Esophagus mucosa (tissue), 1 donor: Measurements from ENCODE around the gene ADAM12. TPM values are rescaled to one million over a fixed set of nuclear protein-coding genes. Genes with fewer than 3 reads are reported as not detected.

ENCODE experiments used
- ATAC-seq: fragments of 200-7000 bp; cut with Tn5 transposase; one replicate; pipeline ENCODE4 v1.9.1; 2020
- total RNA-seq: library from RNA; stranded (reverse); gene quantifications from one replicate; pipeline ENCODE4 v1.2.4, GENCODE V29; 2023
- donor health status: DM: yes; HTN: yes; CAD: no.

Gene ADAM12
- total RNA-seq, 1 donor from 2014 or later, result 0.64 TPM

GRCh38 chr10:126234630-126235029 lies 153.6 kb downstream of the ADAM12 start:
- ATAC-seq, result no peak

GRCh38 chr10:126233182-126234148 lies 154.8 kb downstream of the ADAM12 start:
- ATAC-seq, result no peak

DNA sequence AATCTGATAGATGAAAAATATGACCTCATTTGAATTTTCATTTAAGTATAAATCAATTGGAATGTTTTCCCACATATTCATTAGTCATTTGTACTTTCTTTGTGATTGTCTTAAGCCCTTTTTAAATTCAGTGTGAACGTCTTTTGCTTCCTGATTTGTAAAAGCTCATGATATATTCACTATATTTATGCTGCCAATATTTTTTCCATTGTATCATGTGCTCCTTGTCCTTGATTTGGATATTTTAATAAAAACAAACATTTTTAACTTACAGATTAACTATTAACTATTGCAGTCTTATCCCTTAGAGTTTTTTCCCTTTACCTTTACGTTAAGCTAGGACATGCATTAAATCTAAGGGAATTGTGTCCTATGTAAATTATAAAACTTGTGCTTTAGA lies 157.7 kb downstream of the ADAM12 start:
- ATAC-seq, result no peak

- no peak for ATAC-seq
Measured at GRCh38 chr10:126229686-126230085, 158.6 kb downstream of the ADAM12 start.

- no peak for ATAC-seq
Measured at GRCh38 chr10:126227762-126228134, 160.5 kb downstream of the ADAM12 start.

GRCh38 chr10:126226988-126227761 lies 161.1 kb downstream of the ADAM12 start:
- no peak for ATAC-seq

DNA sequence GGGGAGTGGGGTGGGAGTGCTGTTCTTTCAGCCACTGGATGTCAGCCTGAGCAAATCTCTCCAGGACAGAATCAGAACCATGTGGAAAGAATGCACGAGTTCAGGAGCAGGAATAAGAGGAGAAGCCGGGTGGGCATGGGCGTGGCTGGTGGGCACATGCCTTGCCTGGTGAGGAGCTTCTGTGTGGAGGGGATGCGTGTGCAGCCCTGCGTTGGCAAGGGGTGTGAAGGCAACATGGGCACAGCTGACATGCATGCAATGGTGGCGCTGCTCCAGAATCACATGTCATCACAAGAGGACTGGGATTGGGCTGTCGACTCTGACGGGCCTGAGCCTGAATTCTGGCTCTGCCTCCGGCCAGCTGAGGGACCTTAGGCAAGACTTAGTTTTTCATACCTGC lies 162.1 kb downstream of the ADAM12 start:
- ATAC-seq, result no peak

DNA sequence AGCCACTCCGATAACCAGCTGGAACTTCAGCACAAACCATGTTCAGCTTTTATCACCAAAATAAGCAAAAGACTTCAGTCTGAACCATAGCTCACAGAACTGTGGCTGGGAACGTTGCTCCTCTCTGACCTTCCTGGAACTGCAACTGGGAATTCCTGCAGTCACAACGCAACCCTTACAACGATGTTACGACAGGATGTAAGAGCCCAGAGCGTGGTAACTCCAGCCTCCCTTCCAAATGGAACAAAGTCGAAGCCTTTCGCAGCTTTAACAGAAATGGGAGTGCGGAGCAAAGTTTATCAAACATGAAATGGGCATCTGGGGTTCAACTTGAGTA lies 162.6 kb downstream of the ADAM12 start:
- ATAC-seq, result no peak

DNA sequence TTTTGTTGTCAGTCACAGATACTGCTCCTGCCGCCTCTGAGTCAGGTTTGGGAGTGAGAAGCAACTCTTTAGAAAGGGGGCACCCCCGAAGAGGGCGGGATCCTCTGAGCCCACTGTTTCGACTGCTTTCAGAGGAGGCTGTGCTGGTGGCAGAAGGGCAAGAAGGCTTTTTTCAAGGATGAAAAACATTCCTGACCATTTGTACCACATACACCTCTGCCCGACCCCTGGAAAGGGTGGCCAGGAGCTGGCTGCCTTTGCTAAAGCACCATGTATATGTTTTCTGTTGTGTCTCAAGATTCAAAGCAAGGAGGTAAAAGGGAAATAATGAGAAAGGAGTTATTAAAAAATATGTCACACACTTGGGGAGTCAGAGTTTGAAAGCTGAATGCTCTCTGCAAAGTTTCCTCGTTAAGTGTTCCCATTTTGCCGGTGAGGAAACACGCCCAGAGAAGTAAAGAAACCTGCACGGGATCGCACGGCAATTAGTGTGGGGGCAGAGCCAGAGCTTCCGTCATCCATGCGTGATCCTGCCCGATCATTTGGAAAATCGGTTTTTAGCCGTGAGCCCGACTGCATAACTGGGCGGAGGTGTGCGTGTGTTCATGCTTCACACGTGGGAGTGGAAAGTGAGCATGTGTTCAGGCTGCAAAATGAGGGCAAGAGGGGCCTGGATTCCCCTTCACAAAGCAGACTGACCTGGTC lies 163.2 kb downstream of the ADAM12 start:
- no peak for ATAC-seq

- ATAC-seq, result no peak
Measured at GRCh38 chr10:126223512-126224067, 164.7 kb downstream of the ADAM12 start.

- no peak for ATAC-seq
Measured at GRCh38 chr10:126222736-126223511, 165.4 kb downstream of the ADAM12 start.

GRCh38 chr10:126221874-126222273 lies 166.4 kb downstream of the ADAM12 start:
- ATAC-seq, result no peak

DNA sequence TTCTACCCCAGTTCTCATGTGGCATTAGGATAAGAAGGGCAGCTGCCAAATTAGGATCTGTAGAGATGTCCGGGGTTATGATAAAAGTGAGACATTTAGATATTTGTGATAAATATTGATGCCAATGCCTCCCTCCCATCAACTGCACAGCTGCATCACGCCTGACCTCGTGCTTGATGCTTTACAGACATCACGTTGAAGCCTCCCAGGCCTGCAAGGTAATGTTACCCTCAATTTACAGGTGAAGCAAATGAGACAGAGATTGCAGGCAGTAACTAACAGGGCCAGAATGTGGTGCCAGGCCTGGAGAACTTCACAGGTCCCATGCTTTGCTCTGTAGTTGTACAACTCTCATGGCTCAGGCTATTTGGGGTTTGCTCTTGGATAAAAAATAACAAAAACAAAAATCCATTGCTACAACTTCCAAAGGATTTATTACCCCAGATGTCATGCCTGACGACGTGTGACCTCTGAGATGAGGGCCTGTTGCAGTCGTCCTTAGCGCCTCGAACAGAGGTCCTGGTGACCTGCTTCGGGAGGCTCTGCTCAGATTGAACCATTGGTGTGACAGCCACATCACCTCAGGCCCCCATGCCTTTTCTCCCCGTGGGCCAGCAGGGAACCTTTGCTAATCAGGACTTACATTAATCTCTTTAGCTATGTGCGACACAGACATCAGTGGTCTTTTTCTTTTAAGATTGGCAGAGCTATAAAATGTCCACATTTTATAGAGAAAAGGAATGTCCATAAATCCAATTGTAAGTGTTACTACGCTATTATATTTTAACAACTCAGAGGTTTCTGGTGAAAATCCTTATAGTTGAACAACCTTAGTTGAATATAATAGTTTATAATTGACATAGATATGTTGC lies 169.3 kb downstream of the ADAM12 start:
- ATAC-seq, result no peak

DNA sequence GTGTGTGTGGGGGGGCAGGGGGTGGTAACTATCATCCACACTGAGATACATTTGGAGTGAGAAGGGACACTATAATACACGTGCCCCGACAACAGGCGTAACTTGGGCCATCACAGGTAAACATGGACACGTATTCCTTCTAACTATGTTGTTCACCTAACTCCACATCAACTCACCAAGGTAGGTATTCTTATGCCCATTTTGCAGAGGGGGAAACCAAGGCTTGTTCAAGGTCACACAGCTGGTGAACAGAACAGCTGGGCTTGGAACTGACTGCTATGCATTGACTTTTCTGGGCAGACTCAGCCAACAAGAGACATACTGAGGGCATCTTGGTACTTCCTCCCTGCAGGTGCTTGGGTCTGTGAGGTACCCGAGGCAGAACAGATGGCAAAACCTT lies 170.1 kb downstream of the ADAM12 start:
- ATAC-seq, result no peak

DNA sequence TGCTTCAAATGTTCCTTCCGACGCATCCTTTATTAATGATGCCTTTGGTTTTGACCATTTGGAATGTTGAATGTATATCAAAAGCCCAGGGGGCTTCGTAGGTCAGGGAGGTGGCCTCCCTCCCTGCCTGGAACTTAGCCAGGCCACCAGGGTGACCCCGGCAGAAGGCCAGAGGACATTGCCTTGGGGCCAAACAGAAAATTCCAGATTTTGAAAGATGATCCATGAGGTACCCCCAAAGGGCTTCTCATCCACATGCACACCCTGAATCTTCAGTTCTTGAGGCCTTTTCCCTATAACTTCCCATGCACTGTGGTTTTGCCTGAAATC lies 171.7 kb downstream of the ADAM12 start:
- no peak for ATAC-seq

- ATAC-seq, result no peak
Measured at GRCh38 chr10:126215746-126216631, 172.3 kb downstream of the ADAM12 start.

DNA sequence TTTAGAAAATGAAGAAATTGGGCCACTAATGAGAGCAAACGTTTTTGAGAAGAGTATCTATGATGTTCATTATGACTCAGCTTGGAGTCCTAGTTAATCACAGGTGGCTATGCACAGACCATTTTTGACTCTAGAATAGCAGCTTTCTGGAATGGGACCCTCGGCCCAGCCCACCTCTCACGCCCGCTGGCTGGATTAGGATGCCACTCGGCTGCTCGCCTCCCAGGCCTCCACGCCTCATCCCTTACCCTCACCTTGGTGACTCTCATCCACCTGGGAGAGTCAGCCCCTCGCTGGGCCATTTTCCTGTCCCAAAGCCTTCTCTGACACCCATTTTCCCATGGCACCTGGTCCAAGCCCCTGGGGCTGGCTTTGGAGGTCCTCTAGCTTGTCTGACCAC lies 173.6 kb downstream of the ADAM12 start:
- no peak for ATAC-seq

DNA sequence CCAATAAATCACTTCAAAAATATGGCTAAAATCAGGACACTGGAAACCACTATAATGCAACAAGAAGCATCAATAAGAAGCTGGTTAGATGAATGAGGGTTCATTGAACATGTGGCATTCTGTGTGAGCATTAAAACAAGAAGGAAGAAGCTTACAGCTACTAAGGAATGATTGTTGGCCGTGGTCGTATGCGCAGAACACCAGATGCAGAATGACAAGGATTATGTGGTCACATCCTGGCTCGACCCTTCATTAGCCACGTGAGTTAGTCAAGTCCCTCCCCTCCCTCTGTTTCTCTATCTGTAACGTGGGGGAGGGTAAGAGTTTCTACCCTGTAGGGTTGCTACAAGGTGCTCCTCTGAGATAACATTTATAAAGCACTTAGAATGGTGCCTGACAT lies 174.3 kb downstream of the ADAM12 start:
- ATAC-seq, result no peak

DNA sequence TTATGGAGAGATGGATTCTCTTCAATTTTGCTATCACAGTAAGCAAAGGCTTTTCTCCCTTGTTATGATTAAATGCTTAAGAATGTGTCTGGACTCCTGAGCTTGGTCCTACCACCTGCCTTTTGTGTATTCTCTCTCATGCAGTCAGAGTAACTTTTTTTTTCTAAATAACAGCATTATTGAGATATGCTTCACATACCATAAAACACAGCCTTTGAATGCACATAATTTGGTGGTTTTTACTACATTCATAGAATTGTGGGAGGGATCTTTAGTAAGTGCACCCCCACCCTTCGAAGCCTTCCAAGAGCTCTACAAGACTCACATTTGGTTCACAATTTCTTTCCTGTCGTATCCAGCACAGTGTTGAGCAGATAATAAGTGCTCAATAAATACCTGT lies 175.5 kb downstream of the ADAM12 start:
- ATAC-seq, result no peak

- no peak for ATAC-seq
Measured at GRCh38 chr10:126210051-126210651, 178.1 kb downstream of the ADAM12 start.
